HG03521 (cell line): ENCODE results near the gene MTA1.
A peak's percentile ranks its signal among the peaks of the same experiment; 100 is the strongest.

Experiments used
- ATAC-seq: cut with Tn5 transposase; IDR thresholded peaks from one replicate; pipeline ENCODE4 v1.9.1; 2021; ENCODE audit warnings: mild to moderate bottlenecking, moderate library complexity; ENCODE audit not compliant: unreplicated experiment

Gene MTA1

GRCh38 chr14:105386581-105387529 lies 32.8 kb upstream of the MTA1 start:
- ATAC-seq = no peak

GRCh38 chr14:105387530-105387922 lies 32.1 kb upstream of the MTA1 start:
- ATAC-seq = no peak

GRCh38 chr14:105388110-105388951 lies 31.3 kb upstream of the MTA1 start:
- no peak for ATAC-seq

GRCh38 chr14:105388976-105389375 lies 30.7 kb upstream of the MTA1 start:
- ATAC-seq = no peak

GRCh38 chr14:105389534-105389933 lies 30.1 kb upstream of the MTA1 start:
- ATAC-seq = no peak

- no peak for ATAC-seq
These were observed 29.4 kb upstream of the MTA1 start for GRCh38 chr14:105389976-105390848.

GRCh38 chr14:105390849-105391500 lies 28.7 kb upstream of the MTA1 start:
- no peak for ATAC-seq

- no peak for ATAC-seq
These were observed 28.1 kb upstream of the MTA1 start for GRCh38 chr14:105391541-105391940.

GRCh38 chr14:105392131-105393090 lies 27.2 kb upstream of the MTA1 start:
- no peak for ATAC-seq

GRCh38 chr14:105393151-105393550 lies 26.5 kb upstream of the MTA1 start:
- ATAC-seq = no peak

- ATAC-seq = no peak
These were observed 24.7 kb upstream of the MTA1 start for GRCh38 chr14:105394714-105395537.

- ATAC-seq = no peak
These were observed 24.1 kb upstream of the MTA1 start for GRCh38 chr14:105395538-105395854.

GRCh38 chr14:105397350-105397931 lies 22.2 kb upstream of the MTA1 start:
- ATAC-seq = no peak

GRCh38 chr14:105398044-105398725 lies 21.4 kb upstream of the MTA1 start, which contains the start of gene TEX22:
Gene TEX22 (plus strand): TSS chr14:105398538. CDS start chr14:105399341, 803 bp downstream.
- ATAC-seq = peak; percentile 75

GRCh38 chr14:105398726-105399465 lies 20.7 kb upstream of the MTA1 start:
- peak; percentile 30 for ATAC-seq

GRCh38 chr14:105399466-105399775 lies 20.2 kb upstream of the MTA1 start:
- no peak for ATAC-seq

GRCh38 chr14:105400016-105400415 lies 19.6 kb upstream of the MTA1 start:
- ATAC-seq = no peak
